K562 (cell line): Measurements from ENCODE around the gene TAF10. TPM values are rescaled to one million over a fixed set of nuclear protein-coding genes. Genes with fewer than 3 reads are reported as not detected.

Experiments used
- ATF7 ChIP-seq: fragments of 450-650 bp; IDR thresholded peaks from 2 replicates; pipeline ENCODE4 v1.7.1; 2014; ENCODE audit warnings: mild to moderate bottlenecking, moderate library complexity
- CHD4 ChIP-seq: fragments of 200-600 bp; sonication (generic); IDR thresholded peaks from 3 replicates; pipeline ENCODE4 v1.6.1; 2012; ENCODE audit warnings: low read depth, mild to moderate bottlenecking, mixed read lengths, low read length, inconsistent platforms; ENCODE audit not compliant: insufficient read depth, insufficient replicate concordance, poor library complexity, severe bottlenecking
- FOXK2 ChIP-seq, 2 experiments: fragments of 450-650 bp; IDR thresholded peaks in 1 of 2; conservative IDR thresholded peaks in 1 of 2; 2 replicates each; pipeline ENCODE4 v1.6.1; 2016; ENCODE audit warnings: low read depth in 2 of 2, mild to moderate bottlenecking in 1 of 2
- HDAC1 ChIP-seq, 2 experiments: fragments of 450-650 bp; IDR thresholded peaks; 2 replicates each; pipeline ENCODE4 v1.6.1; 2016 to 2017; ENCODE audit warnings: inconsistent platforms in 1 of 2, mild to moderate bottlenecking in 1 of 2, moderate library complexity in 1 of 2
- HNRNPH1 ChIP-seq: fragments of 200-400 bp; formaldehyde crosslinking; optimal IDR thresholded peaks from 2 replicates; pipeline ENCODE3; 2017; ENCODE audit warnings: low read depth, mild to moderate bottlenecking, low read length, moderate library complexity
- JUNB ChIP-seq: fragments of 450-650 bp; formaldehyde crosslinking; conservative IDR thresholded peaks from 2 replicates; pipeline ENCODE4 v1.4.0; 2020; ENCODE audit warnings: mild to moderate bottlenecking
- NBN ChIP-seq: fragments of 450-650 bp; IDR thresholded peaks from 2 replicates; pipeline ENCODE4 v1.6.1; 2016; ENCODE audit warnings: low read depth, mild to moderate bottlenecking
- NFIX ChIP-seq: fragments of 250-450 bp; sonication (Bioruptor Pico); IDR thresholded peaks from 2 replicates; pipeline ENCODE4 v1.4.0; 2020; ENCODE audit warnings: low read depth, mild to moderate bottlenecking, moderate library complexity
- PPARD ChIP-seq: fragments of 250-450 bp; sonication (Bioruptor Pico); IDR thresholded peaks from 2 replicates; pipeline ENCODE4 v1.8.0; 2022; ENCODE audit warnings: inconsistent platforms, mild to moderate bottlenecking, moderate library complexity
- RFX1 ChIP-seq: fragments of 450-650 bp; IDR thresholded peaks from 2 replicates; pipeline ENCODE4 v1.6.1; 2016; ENCODE audit warnings: mild to moderate bottlenecking, moderate library complexity
- SMARCA4 ChIP-seq: fragments of 450-650 bp; IDR thresholded peaks from 2 replicates; pipeline ENCODE4 v1.6.1; 2016
- SMARCA5 ChIP-seq: fragments of 450-650 bp; IDR thresholded peaks from 2 replicates; pipeline ENCODE4 v1.6.1; 2016
- SRSF7 ChIP-seq: fragments of 200-400 bp; formaldehyde crosslinking; optimal IDR thresholded peaks from 2 replicates; pipeline ENCODE3; 2017; ENCODE audit warnings: mild to moderate bottlenecking, low read depth, low read length
- ZFP1 ChIP-seq: fragments of 450-650 bp; formaldehyde crosslinking; IDR thresholded peaks from 2 replicates; pipeline ENCODE4 v1.4.0; 2020; ENCODE audit warnings: mild to moderate bottlenecking, mixed read lengths
- ZNF140 ChIP-seq: fragments of 250-450 bp; sonication (Bioruptor Pico); IDR thresholded peaks from 2 replicates; pipeline ENCODE4 v1.8.0; 2021; ENCODE audit warnings: moderate library complexity, mild to moderate bottlenecking, inconsistent platforms
- ZZZ3 ChIP-seq: fragments of 450-650 bp; IDR thresholded peaks from 2 replicates; pipeline ENCODE4 v1.6.1; 2016; ENCODE audit warnings: antibody characterized with exemption, mild to moderate bottlenecking, moderate library complexity
- polyA plus RNA-seq, 8 experiments: library from polyadenylated mRNA; depleted of rRNA in 4 of 8; stranded (reverse) in 5 of 8; unstranded in 3 of 8; fragments of >200 nt; fragmentation: Nextera tagmentation in 2 of 8; fragmentation: Illumina TruSeq in 1 of 8; extraction: Ambion mirVana in 2 of 8; extraction: Trizol in 1 of 8; gene quantifications; 2 replicates each; pipeline versions ENCODE4 v1.2.1 to v1.2.3, GENCODE V29; 2011 to 2014; ENCODE audit warnings: inconsistent platforms in 1 of 8, missing spikeins in 1 of 8
- total RNA-seq, 7 experiments: library from RNA; depleted of rRNA in 6 of 7; stranded (reverse); fragments of >200 nt in 6 of 7; fragmentation: Illumina TruSeq in 2 of 7; extraction: Trizol in 2 of 7; gene quantifications; 2 replicates each; pipeline versions ENCODE4 v1.2.1 to v1.2.3, GENCODE V29; 2011 to 2021; ENCODE audit warnings: low replicate concordance in 1 of 7
- TF ChIP-seq, protein P1 (sequence below): fragments of 150-350 bp; conservative IDR thresholded peaks from 2 replicates; pipeline ENCODE4 v1.6.1; 2014; ENCODE audit warnings: low read length
- TF ChIP-seq, protein P2 (sequence below), 2 experiments: fragments of 450-650 bp; IDR thresholded peaks; 2 replicates each; pipeline ENCODE4 v1.6.1; 2016
- TF ChIP-seq, protein P3 (sequence below): IDR thresholded peaks from 2 replicates; pipeline ENCODE4 v1.6.1; 2011; ENCODE audit warnings: borderline replicate concordance, low read depth, mild to moderate bottlenecking, moderate library complexity, low read length; ENCODE audit not compliant: insufficient read depth, poor library complexity, severe bottlenecking

TAF10 gene
- total and polyA plus RNA-seq, 9 of the 15 experiments (the other 6 are each of a cell fraction or from before 2014, with no cell fraction given) = 19.5 to 197 (median 121) TPM

DNA sequence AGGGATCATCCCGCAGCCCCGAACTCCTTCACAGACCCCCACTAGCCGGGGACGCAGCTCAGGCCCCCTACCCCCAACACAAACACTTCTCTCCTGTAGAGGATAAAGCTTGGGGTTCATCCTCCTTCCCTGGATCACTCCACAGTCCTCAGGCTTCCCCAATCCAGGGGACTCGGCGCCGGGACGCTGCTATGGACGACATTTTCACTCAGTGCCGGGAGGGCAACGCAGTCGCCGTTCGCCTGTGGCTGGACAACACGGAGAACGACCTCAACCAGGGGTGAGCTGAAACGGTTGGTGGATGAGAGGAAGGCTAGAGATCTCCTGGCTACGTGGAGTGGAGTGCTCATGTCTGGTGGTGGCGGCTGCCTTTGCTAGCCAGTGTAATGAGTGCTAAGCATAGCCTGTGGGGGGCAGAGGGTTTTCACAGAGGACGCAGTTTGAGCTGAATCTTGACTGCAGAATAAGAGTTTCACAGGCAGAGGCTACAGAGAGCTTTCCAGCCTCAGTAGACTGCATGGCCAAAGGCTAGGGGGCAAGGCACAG, 7.9 kb downstream of the TAF10 start (continued):
- TF ChIP-seq ATF7 (peak; percentile 22; the same call in 1 of the 2 replicates), ZZZ3 (no peak), RFX1 (no peak), CHD4 (no peak), ZFP1 (CRISPR knock-in tag) (no peak), PPARD (CRISPR knock-in tag) (no peak), NFIX (no peak), HNRNPH1 (no peak), JUNB (CRISPR knock-in tag) (no peak), SMARCA4 (0 out of 2 replicates have a peak, but pooled peaks have one; percentile 27), SMARCA5 (0 out of 2 replicates have a peak, but pooled peaks have one; percentile 17), NBN (peak; percentile 60; the same call in 1 of the 2 replicates), HDAC1 (IDR thresholded peaks at IDR 0.05) (no peak; a peak in 2 of 4 replicates), FOXK2 (conservative IDR thresholded peaks at IDR 0.05 in 1 of 2, IDR thresholded peaks at IDR 0.05 in 1 of 2; ENCODE audit: low read depth in 2 of 2) (no peak), SRSF7 (no peak), ZNF140 (no peak)
- TF ChIP-seq, protein P1, sequence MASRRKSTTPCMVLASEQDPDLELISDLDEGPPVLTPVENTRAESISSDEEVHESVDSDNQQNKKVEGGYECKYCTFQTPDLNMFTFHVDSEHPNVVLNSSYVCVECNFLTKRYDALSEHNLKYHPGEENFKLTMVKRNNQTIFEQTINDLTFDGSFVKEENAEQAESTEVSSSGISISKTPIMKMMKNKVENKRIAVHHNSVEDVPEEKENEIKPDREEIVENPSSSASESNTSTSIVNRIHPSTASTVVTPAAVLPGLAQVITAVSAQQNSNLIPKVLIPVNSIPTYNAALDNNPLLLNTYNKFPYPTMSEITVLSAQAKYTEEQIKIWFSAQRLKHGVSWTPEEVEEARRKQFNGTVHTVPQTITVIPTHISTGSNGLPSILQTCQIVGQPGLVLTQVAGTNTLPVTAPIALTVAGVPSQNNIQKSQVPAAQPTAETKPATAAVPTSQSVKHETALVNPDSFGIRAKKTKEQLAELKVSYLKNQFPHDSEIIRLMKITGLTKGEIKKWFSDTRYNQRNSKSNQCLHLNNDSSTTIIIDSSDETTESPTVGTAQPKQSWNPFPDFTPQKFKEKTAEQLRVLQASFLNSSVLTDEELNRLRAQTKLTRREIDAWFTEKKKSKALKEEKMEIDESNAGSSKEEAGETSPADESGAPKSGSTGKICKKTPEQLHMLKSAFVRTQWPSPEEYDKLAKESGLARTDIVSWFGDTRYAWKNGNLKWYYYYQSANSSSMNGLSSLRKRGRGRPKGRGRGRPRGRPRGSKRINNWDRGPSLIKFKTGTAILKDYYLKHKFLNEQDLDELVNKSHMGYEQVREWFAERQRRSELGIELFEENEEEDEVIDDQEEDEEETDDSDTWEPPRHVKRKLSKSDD = no peak
- TF ChIP-seq, protein P2, sequence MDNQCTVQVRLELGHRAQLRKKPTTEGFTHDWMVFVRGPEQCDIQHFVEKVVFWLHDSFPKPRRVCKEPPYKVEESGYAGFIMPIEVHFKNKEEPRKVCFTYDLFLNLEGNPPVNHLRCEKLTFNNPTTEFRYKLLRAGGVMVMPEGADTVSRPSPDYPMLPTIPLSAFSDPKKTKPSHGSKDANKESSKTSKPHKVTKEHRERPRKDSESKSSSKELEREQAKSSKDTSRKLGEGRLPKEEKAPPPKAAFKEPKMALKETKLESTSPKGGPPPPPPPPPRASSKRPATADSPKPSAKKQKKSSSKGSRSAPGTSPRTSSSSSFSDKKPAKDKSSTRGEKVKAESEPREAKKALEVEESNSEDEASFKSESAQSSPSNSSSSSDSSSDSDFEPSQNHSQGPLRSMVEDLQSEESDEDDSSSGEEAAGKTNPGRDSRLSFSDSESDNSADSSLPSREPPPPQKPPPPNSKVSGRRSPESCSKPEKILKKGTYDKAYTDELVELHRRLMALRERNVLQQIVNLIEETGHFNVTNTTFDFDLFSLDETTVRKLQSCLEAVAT (IDR thresholded peaks at IDR 0.05) = peak in 1 of 2 experiments; percentile 29; a peak in 1 of 4 replicates
- TF ChIP-seq, protein P3, sequence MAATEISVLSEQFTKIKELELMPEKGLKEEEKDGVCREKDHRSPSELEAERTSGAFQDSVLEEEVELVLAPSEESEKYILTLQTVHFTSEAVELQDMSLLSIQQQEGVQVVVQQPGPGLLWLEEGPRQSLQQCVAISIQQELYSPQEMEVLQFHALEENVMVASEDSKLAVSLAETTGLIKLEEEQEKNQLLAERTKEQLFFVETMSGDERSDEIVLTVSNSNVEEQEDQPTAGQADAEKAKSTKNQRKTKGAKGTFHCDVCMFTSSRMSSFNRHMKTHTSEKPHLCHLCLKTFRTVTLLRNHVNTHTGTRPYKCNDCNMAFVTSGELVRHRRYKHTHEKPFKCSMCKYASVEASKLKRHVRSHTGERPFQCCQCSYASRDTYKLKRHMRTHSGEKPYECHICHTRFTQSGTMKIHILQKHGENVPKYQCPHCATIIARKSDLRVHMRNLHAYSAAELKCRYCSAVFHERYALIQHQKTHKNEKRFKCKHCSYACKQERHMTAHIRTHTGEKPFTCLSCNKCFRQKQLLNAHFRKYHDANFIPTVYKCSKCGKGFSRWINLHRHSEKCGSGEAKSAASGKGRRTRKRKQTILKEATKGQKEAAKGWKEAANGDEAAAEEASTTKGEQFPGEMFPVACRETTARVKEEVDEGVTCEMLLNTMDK = peak; percentile 84
